SU-DHL-6 (cell line): ENCODE data around the gene SNCG.
"Not testable (repeated sequence)": the region's sequence is repeated elsewhere in the genome, so short reads cannot be mapped to it uniquely, and the experiment has no call there.

Experiments
- H2AFZ ChIP-seq: fragments of 200-600 bp; sonication (generic); 2 replicates; pipeline ENCODE4 v1.6.1; 2014; ENCODE audit warnings: low read depth, mild to moderate bottlenecking, moderate library complexity, mixed read lengths, antibody characterized with exemption, low read length; ENCODE audit not compliant: severe bottlenecking
- H3F3A ChIP-seq: fragments of 200-600 bp; shearing (Covaris generic); 2 replicates; pipeline ENCODE4 v1.6.0; 2016; ENCODE audit warnings: antibody characterized with exemption, mild to moderate bottlenecking; ENCODE audit not compliant: insufficient read depth
- H3K27ac ChIP-seq: fragments of 200-600 bp; sonication (generic); 2 replicates; pipeline ENCODE4 v1.5.1; 2016; ENCODE audit warnings: low read depth, mild to moderate bottlenecking, low read length, moderate library complexity, mixed read lengths
- H3K27me3 ChIP-seq: fragments of 200-600 bp; sonication (generic), shearing (Covaris generic); 2 replicates; pipeline ENCODE4 v1.6.0; 2014; ENCODE audit warnings: mild to moderate bottlenecking, low read length
- H3K36me3 ChIP-seq: fragments of 200-600 bp; sonication (generic); 2 replicates; pipeline ENCODE4 v1.6.1; 2014; ENCODE audit warnings: mild to moderate bottlenecking, low read length, mixed read lengths
- H3K4me2 ChIP-seq: fragments of 300-600, 200-600 bp; shearing (Covaris generic), sonication (generic); 2 replicates; pipeline ENCODE4 v1.6.0; 2014; ENCODE audit warnings: low read length, low read depth, mild to moderate bottlenecking; ENCODE audit not compliant: poor library complexity, severe bottlenecking
- H3K4me3 ChIP-seq: fragments of 200-600 bp; sonication (generic); 2 replicates; pipeline ENCODE4 v1.5.1; 2014; ENCODE audit warnings: antibody characterized with exemption, low read length, mild to moderate bottlenecking, mixed read lengths; ENCODE audit not compliant: insufficient read depth, poor library complexity, severe bottlenecking
- H3K79me2 ChIP-seq: fragments of 200-600 bp; sonication (generic); 2 replicates; pipeline ENCODE4 v1.6.1; 2014; ENCODE audit warnings: mild to moderate bottlenecking, low read length, moderate library complexity; ENCODE audit not compliant: insufficient read depth
- H3K9ac ChIP-seq: fragments of 200-600 bp; sonication (generic); 2 replicates; pipeline ENCODE4 v1.7.0; 2014; ENCODE audit warnings: mild to moderate bottlenecking, low read length
- H3K9me2 ChIP-seq: fragments of 200-600 bp; sonication (generic); replicated peaks from 2 replicates; pipeline ENCODE4 v1.6.1; 2014; ENCODE audit warnings: low read length; ENCODE audit not compliant: insufficient read depth
- H3K9me3 ChIP-seq: fragments of 200-600 bp; sonication (generic); 2 replicates; pipeline ENCODE4 v1.6.1; 2014; ENCODE audit warnings: low read length, mixed read lengths; ENCODE audit not compliant: insufficient read depth
- H4K20me1 ChIP-seq: fragments of 200-600 bp; sonication (generic); 2 replicates; pipeline ENCODE4 v1.6.1; 2014; ENCODE audit warnings: low read depth, mild to moderate bottlenecking, antibody characterized with exemption, low read length, moderate library complexity, mixed read lengths
- CTCF ChIP-seq: fragments of 200-600 bp; sonication (generic); IDR thresholded peaks from one replicate; pipeline ENCODE4 v1.5.1; 2017; ENCODE audit warnings: antibody characterized with exemption, mild to moderate bottlenecking, low read length, moderate library complexity; ENCODE audit not compliant: insufficient read depth, poor library complexity, severe bottlenecking
- EZH2phosphoT487 ChIP-seq: fragments of 200-600 bp; sonication (generic), shearing (Covaris generic); conservative IDR thresholded peaks from 2 replicates; pipeline ENCODE4 v1.6.1; 2018; ENCODE audit warnings: mild to moderate bottlenecking, antibody characterized with exemption, low read length, moderate library complexity, mixed read lengths

SNCG gene

GRCh38 chr10:86952106-86952505 is 6.3 kb upstream of the SNCG start:
- Histone ChIP-seq H3K4me2 (no peak overlapping the region), H3K9ac (no peak overlapping the region), H3K9me2 (no peaks in the 10 kb centered on the region), H4K20me1 (no peaks in the 10 kb centered on the region), H3K27me3 (no peaks in the 10 kb centered on the region), H3K27ac (no peak overlapping the region), H3K9me3 (no peaks in the 10 kb centered on the region), H2AFZ (no peak overlapping the region), H3K36me3 (no peaks in the 10 kb centered on the region), H3K79me2 (no peaks in the 10 kb centered on the region), H3F3A (no peaks in the 10 kb centered on the region), H3K4me3 (no peak overlapping the region)
- TF ChIP-seq CTCF (no peak), EZH2phosphoT487 (no peak)

GRCh38 chr10:86952697-86953096 is 5.7 kb upstream of the SNCG start:
- H3K9ac ChIP-seq, H3K9me3 ChIP-seq, H3K4me3 ChIP-seq, H3K27me3 ChIP-seq, H3K27ac ChIP-seq, H3K36me3 ChIP-seq, H4K20me1 ChIP-seq, H3F3A ChIP-seq, H2AFZ ChIP-seq, H3K79me2 ChIP-seq, H3K9me2 ChIP-seq, H3K4me2 ChIP-seq: not testable (repeated sequence)

GRCh38 chr10:86953747-86954680 is 4.4 kb upstream of the SNCG start:
- H3F3A ChIP-seq = no peaks in the 10 kb centered on the region

More at GRCh38 chr10:86953747-86954680, 4.4 kb upstream of the SNCG start:
- Histone ChIP-seq H3K4me2 (no peak overlapping the region), H3K27ac (no peak overlapping the region), H3K36me3 (no peaks in the 10 kb centered on the region), H2AFZ (no peak overlapping the region), H3K27me3 (no peaks in the 10 kb centered on the region), H3K9me2 (no peaks in the 10 kb centered on the region), H3K9ac (no peak overlapping the region), H3K4me3 (no peak overlapping the region), H4K20me1 (no peaks in the 10 kb centered on the region), H3K79me2 (no peaks in the 10 kb centered on the region), H3K9me3 (no peaks in the 10 kb centered on the region)
- TF ChIP-seq CTCF (no peak), EZH2phosphoT487 (no peak)
